ENCODE results near the gene DBNDD2.
A peak's percentile ranks its signal among the peaks of the same experiment; 100 is the strongest.

Gene DBNDD2

DNA sequence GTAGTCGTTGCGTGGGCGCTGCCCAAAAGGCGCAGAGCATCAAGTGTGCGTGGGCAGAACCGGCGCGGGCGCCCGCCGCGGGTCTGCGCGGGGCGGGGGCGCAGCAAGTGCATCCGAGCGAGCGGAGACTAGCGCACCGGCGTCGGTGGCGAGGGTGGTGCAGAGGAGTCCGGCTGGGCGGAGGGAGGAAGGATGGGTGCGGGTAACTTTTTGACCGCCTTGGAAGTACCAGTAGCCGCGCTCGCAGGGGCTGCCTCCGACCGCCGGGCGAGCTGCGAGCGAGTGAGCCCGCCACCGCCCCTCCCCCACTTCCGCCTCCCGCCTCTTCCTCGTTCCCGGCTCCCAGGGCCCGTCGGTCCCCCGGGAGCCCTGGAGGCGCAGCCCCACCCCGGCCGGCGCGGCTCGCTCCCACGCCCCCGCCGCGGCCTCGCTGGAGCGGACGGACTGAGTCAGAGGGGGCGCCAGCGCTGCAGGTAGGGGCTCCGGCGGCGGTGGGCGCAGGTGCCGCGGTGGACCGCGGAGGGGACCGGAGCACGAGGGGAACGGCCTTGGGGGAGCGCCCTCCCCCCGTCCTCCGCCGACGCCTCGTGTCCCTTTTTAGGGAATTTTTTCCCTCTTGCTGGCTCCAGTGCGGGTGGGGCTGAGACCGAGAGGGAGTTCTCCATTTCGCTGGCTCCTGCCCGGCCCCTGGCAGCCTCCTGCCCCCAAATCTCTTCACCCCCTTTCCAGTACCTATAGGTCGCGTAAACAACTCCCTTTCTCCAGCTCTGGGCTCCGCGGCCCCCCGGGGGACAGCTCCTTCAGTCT, 1.6 kb upstream of the DBNDD2 start:
- ChIA-PET POLR2A (interaction anchor here (0.6 to 2.2 kb wide), 14 partner anchors 10 to 459 kb away, joined by 3 to 22 read pairs (median 5); partner anchors contain the start of genes PIGT and SYS1), CTCF (interaction anchor here (0.7 to 2.5 kb wide), 6 partner anchors 19 to 862 kb away, joined by 3 to 18 read pairs (median 5); partner anchors contain the start of gene SYS1)
- peaks cover 10% of the 10 kb centered on the region for H3K4me1 ChIP-seq (ENCODE audit: control insufficient read depth, insufficient read depth, low read length)
- H3K36me3 ChIP-seq (ENCODE audit: control insufficient read depth in 2 of 2, insufficient read depth in 1 of 2, low read length in 2 of 2) = peaks cover 0 to 23% of the 10 kb centered on the region in 2 experiments; a peak in 2 of 3 replicates
- H3K27ac ChIP-seq (ENCODE audit: extremely low read depth, low read depth, low read length) = peak overlapping the region; percentile 92
- peak overlapping the region; percentile 71 for H3K4me3 ChIP-seq (ENCODE audit: low read depth, low read length)
- no peaks in the 10 kb centered on the region for H3K9me3 ChIP-seq (ENCODE audit: control insufficient read depth, insufficient read depth, low read depth, low read length)
- TF ChIP-seq, protein P1, sequence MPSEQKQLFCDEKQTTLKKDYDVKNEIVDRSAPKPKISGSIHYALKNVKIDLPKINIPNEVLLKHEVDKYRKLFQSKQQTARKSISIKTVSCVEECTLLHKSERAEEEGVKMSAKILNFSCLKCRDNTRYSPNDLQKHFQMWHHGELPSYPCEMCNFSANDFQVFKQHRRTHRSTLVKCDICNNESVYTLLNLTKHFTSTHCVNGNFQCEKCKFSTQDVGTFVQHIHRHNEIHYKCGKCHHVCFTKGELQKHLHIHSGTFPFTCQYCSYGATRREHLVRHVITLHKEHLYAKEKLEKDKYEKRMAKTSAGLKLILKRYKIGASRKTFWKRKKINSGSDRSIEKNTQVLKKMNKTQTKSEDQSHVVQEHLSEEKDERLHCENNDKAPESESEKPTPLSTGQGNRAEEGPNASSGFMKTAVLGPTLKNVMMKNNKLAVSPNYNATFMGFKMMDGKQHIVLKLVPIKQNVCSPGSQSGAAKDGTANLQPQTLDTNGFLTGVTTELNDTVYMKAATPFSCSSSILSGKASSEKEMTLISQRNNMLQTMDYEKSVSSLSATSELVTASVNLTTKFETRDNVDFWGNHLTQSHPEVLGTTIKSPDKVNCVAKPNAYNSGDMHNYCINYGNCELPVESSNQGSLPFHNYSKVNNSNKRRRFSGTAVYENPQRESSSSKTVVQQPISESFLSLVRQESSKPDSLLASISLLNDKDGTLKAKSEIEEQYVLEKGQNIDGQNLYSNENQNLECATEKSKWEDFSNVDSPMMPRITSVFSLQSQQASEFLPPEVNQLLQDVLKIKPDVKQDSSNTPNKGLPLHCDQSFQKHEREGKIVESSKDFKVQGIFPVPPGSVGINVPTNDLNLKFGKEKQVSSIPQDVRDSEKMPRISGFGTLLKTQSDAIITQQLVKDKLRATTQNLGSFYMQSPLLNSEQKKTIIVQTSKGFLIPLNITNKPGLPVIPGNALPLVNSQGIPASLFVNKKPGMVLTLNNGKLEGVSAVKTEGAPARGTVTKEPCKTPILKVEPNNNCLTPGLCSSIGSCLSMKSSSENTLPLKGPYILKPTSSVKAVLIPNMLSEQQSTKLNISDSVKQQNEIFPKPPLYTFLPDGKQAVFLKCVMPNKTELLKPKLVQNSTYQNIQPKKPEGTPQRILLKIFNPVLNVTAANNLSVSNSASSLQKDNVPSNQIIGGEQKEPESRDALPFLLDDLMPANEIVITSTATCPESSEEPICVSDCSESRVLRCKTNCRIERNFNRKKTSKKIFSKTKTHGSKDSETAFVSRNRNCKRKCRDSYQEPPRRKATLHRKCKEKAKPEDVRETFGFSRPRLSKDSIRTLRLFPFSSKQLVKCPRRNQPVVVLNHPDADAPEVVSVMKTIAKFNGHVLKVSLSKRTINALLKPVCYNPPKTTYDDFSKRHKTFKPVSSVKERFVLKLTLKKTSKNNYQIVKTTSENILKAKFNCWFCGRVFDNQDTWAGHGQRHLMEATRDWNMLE (tag by site-specific recombination; conservative IDR thresholded peaks at IDR 0.05; ENCODE audit: low read depth) = no peak
- TF ChIP-seq ZNF274 (IDR thresholded peaks at IDR 0.05; ENCODE audit: low read length) (no peak), ZNF274 (tag by site-specific recombination; IDR thresholded peaks at IDR 0.05; ENCODE audit: borderline replicate concordance) (no peak), ZNF48 (tag by site-specific recombination; IDR thresholded peaks at IDR 0.05) (no peak), KLF7 (tag by site-specific recombination; IDR thresholded peaks at IDR 0.05; ENCODE audit: borderline replicate concordance) (no peak), ZNF664 (tag by site-specific recombination; IDR thresholded peaks at IDR 0.05) (no peak), ZFP69B (tag by site-specific recombination; IDR thresholded peaks at IDR 0.05) (peak; percentile 64), ZSCAN16 (tag by site-specific recombination; IDR thresholded peaks at IDR 0.05) (no peak), ZNF707 (tag by site-specific recombination; IDR thresholded peaks at IDR 0.05) (no peak), ZNF555 (tag by site-specific recombination; conservative IDR thresholded peaks at IDR 0.05) (no peak), GLI2 (tag by site-specific recombination; IDR thresholded peaks at IDR 0.05; ENCODE audit: borderline replicate concordance, low read depth) (no peak), ZNF624 (tag by site-specific recombination; IDR thresholded peaks at IDR 0.05) (no peak), ZNF660 (tag by site-specific recombination; IDR thresholded peaks at IDR 0.05) (no peak; the same call in 1 of the 2 replicates), ZNF843 (tag by site-specific recombination; IDR thresholded peaks at IDR 0.05) (no peak; the same call in 1 of the 2 replicates)
- TF ChIP-seq, protein P2, sequence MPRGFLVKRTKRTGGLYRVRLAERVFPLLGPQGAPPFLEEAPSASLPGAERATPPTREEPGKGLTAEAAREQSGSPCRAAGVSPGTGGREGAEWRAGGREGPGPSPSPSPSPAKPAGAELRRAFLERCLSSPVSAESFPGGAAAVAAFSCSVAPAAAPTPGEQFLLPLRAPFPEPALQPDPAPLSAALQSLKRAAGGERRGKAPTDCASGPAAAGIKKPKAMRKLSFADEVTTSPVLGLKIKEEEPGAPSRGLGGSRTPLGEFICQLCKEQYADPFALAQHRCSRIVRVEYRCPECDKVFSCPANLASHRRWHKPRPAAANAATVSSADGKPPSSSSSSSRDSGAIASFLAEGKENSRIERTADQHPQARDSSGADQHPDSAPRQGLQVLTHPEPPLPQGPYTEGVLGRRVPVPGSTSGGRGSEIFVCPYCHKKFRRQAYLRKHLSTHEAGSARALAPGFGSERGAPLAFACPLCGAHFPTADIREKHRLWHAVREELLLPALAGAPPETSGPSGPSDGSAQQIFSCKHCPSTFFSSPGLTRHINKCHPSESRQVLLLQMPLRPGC (tag by site-specific recombination; IDR thresholded peaks at IDR 0.05) = no peak
- TF ChIP-seq, protein P3, sequence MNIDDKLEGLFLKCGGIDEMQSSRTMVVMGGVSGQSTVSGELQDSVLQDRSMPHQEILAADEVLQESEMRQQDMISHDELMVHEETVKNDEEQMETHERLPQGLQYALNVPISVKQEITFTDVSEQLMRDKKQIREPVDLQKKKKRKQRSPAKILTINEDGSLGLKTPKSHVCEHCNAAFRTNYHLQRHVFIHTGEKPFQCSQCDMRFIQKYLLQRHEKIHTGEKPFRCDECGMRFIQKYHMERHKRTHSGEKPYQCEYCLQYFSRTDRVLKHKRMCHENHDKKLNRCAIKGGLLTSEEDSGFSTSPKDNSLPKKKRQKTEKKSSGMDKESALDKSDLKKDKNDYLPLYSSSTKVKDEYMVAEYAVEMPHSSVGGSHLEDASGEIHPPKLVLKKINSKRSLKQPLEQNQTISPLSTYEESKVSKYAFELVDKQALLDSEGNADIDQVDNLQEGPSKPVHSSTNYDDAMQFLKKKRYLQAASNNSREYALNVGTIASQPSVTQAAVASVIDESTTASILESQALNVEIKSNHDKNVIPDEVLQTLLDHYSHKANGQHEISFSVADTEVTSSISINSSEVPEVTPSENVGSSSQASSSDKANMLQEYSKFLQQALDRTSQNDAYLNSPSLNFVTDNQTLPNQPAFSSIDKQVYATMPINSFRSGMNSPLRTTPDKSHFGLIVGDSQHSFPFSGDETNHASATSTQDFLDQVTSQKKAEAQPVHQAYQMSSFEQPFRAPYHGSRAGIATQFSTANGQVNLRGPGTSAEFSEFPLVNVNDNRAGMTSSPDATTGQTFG (tag by site-specific recombination; IDR thresholded peaks at IDR 0.05; ENCODE audit: borderline replicate concordance) = no peak
- TF ChIP-seq, protein P4, sequence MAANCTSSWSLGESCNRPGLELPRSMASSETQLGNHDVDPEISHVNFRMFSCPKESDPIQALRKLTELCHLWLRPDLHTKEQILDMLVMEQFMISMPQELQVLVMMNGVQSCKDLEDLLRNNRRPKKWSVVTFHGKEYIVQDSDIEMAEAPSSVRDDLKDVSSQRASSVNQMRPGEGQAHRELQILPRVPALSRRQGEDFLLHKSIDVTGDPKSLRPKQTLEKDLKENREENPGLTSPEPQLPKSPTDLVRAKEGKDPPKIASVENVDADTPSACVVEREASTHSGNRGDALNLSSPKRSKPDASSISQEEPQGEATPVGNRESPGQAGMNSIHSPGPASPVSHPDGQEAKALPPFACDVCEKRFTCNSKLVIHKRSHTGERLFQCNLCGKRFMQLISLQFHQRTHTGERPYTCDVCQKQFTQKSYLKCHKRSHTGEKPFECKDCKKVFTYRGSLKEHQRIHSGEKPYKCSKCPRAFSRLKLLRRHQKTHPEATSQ (tag by site-specific recombination; IDR thresholded peaks at IDR 0.05) = no peak
- TF ChIP-seq, protein P5, sequence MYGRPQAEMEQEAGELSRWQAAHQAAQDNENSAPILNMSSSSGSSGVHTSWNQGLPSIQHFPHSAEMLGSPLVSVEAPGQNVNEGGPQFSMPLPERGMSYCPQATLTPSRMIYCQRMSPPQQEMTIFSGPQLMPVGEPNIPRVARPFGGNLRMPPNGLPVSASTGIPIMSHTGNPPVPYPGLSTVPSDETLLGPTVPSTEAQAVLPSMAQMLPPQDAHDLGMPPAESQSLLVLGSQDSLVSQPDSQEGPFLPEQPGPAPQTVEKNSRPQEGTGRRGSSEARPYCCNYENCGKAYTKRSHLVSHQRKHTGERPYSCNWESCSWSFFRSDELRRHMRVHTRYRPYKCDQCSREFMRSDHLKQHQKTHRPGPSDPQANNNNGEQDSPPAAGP (tag by site-specific recombination; IDR thresholded peaks at IDR 0.05) = no peak; the same call in 1 of the 2 replicates
- TF ChIP-seq, protein P6, sequence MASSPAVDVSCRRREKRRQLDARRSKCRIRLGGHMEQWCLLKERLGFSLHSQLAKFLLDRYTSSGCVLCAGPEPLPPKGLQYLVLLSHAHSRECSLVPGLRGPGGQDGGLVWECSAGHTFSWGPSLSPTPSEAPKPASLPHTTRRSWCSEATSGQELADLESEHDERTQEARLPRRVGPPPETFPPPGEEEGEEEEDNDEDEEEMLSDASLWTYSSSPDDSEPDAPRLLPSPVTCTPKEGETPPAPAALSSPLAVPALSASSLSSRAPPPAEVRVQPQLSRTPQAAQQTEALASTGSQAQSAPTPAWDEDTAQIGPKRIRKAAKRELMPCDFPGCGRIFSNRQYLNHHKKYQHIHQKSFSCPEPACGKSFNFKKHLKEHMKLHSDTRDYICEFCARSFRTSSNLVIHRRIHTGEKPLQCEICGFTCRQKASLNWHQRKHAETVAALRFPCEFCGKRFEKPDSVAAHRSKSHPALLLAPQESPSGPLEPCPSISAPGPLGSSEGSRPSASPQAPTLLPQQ (tag by site-specific recombination; IDR thresholded peaks at IDR 0.05) = peak; percentile 52
- TF ChIP-seq, protein P7, sequence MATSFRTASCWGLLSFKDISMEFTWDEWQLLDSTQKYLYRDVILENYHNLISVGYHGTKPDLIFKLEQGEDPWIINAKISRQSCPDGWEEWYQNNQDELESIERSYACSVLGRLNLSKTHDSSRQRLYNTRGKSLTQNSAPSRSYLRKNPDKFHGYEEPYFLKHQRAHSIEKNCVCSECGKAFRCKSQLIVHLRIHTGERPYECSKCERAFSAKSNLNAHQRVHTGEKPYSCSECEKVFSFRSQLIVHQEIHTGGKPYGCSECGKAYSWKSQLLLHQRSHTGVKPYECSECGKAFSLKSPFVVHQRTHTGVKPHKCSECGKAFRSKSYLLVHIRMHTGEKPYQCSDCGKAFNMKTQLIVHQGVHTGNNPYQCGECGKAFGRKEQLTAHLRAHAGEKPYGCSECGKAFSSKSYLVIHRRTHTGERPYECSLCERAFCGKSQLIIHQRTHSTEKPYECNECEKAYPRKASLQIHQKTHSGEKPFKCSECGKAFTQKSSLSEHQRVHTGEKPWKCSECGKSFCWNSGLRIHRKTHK (tag by site-specific recombination; IDR thresholded peaks at IDR 0.05) = no peak

All from HEK293 (cell line).